OCI-LY3 (cell line): Measurements from ENCODE around the gene MED23.

ENCODE experiments used
- EZH2phosphoT487 ChIP-seq: fragments of 200-600 bp; shearing (Covaris generic); IDR thresholded peaks from 2 replicates; pipeline ENCODE4 v1.6.1; 2018; ENCODE audit warnings: antibody characterized with exemption, mixed run types, low read depth
- TF ChIP-seq, protein P1 (sequence below): fragments of 200-600, 300-600 bp; sonication (generic); IDR thresholded peaks from 2 replicates; pipeline ENCODE4 v1.5.1; 2014; ENCODE audit warnings: antibody characterized with exemption, low read length, low read depth

GRCh38 chr6:131644921-131645320 is 16.9 kb upstream of the MED23 start:
- TF ChIP-seq, protein P1, sequence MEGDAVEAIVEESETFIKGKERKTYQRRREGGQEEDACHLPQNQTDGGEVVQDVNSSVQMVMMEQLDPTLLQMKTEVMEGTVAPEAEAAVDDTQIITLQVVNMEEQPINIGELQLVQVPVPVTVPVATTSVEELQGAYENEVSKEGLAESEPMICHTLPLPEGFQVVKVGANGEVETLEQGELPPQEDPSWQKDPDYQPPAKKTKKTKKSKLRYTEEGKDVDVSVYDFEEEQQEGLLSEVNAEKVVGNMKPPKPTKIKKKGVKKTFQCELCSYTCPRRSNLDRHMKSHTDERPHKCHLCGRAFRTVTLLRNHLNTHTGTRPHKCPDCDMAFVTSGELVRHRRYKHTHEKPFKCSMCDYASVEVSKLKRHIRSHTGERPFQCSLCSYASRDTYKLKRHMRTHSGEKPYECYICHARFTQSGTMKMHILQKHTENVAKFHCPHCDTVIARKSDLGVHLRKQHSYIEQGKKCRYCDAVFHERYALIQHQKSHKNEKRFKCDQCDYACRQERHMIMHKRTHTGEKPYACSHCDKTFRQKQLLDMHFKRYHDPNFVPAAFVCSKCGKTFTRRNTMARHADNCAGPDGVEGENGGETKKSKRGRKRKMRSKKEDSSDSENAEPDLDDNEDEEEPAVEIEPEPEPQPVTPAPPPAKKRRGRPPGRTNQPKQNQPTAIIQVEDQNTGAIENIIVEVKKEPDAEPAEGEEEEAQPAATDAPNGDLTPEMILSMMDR = no peak
- TF ChIP-seq EZH2phosphoT487 = no peak
